GM12873 (cell line): ENCODE results near the gene RPL38.

Experiments
- CTCF ChIP-seq: IDR thresholded peaks from 2 replicates; pipeline ENCODE4 v1.5.1; 2012; ENCODE audit warnings: low read depth, mild to moderate bottlenecking, moderate library complexity, low read length, control low read depth; ENCODE audit not compliant: insufficient read depth; ENCODE audit errors: missing control alignments

The RPL38 gene

GRCh38 chr17:74202938-74203337 lies 540 bp upstream of the RPL38 start:
- TF ChIP-seq CTCF = no peak

GRCh38 chr17:74204474-74204873 lies 996 bp downstream of the RPL38 start:
- TF ChIP-seq CTCF = no peak

GRCh38 chr17:74205274-74205673 lies 1.8 kb downstream of the RPL38 start:
- no peak for TF ChIP-seq CTCF

GRCh38 chr17:74206332-74206818 lies 2.9 kb downstream of the RPL38 start:
- no peak for TF ChIP-seq CTCF

- TF ChIP-seq CTCF = peak; percentile 97
These were observed 7.0 kb downstream of the RPL38 start for GRCh38 chr17:74210191-74211140.

GRCh38 chr17:74211141-74211911 lies 7.8 kb downstream of the RPL38 start:
- TF ChIP-seq CTCF = no peak

GRCh38 chr17:74211912-74212208 lies 8.4 kb downstream of the RPL38 start:
- TF ChIP-seq CTCF = no peak
